ENCODE data around the gene CXCL11.
"Not testable (repeated sequence)": the region's sequence is repeated elsewhere in the genome, so short reads cannot be mapped to it uniquely, and the experiment has no call there.

The CXCL11 gene

GRCh38 chr4:76035799-76036380, at the start of gene CXCL11:
Gene CXCL11, minus strand, starts transcription at chr4:76036070. Its CDS starts 83 bp downstream, at chr4:76035987.
- DNase-seq, result no peak

GRCh38 chr4:76084542-76084941, 48.7 kb upstream of the CXCL11 start:
- DNase-seq, result no peak

GRCh38 chr4:76083386-76083988, 47.6 kb upstream of the CXCL11 start:
- no peak for DNase-seq

GRCh38 chr4:76078033-76078613, 42.3 kb upstream of the CXCL11 start:
- no peak for DNase-seq

- no peak for DNase-seq
These were observed 39.2 kb upstream of the CXCL11 start for GRCh38 chr4:76074993-76075600.

- DNase-seq, result no peak
These were observed 38.6 kb upstream of the CXCL11 start, which contains the start of gene ART3 for GRCh38 chr4:76074468-76074867. Gene ART3, plus strand, starts transcription at chr4:76074709. Its CDS starts 1,181 bp downstream, at chr4:76075890.

- no peak for DNase-seq
These were observed 36.9 kb upstream of the CXCL11 start for GRCh38 chr4:76072760-76073159.

- DNase-seq, result peak; percentile 86
These were observed 31.9 kb upstream of the CXCL11 start for GRCh38 chr4:76067652-76068286.

GRCh38 chr4:76066546-76066945, 30.7 kb upstream of the CXCL11 start:
- DNase-seq, result no peak

GRCh38 chr4:76061982-76062381, 26.1 kb upstream of the CXCL11 start:
- no peak for DNase-seq

GRCh38 chr4:76061421-76061820, 25.6 kb upstream of the CXCL11 start:
- DNase-seq, result no peak

- DNase-seq, result no peak
These were observed 24.6 kb upstream of the CXCL11 start for GRCh38 chr4:76060506-76060905.

- DNase-seq, result peak; percentile 85
These were observed 23.9 kb upstream of the CXCL11 start for GRCh38 chr4:76059750-76060149.

- DNase-seq, result peak; percentile 78
These were observed 23.1 kb upstream of the CXCL11 start for GRCh38 chr4:76058888-76059426.

GRCh38 chr4:76058302-76058701, 22.4 kb upstream of the CXCL11 start:
- DNase-seq, result peak; percentile 90

GRCh38 chr4:76055421-76055820, 19.6 kb upstream of the CXCL11 start:
- DNase-seq, result no peak

GRCh38 chr4:76055016-76055415, 19.1 kb upstream of the CXCL11 start:
- peak; percentile 91 for DNase-seq

GRCh38 chr4:76053730-76054129, 17.9 kb upstream of the CXCL11 start:
- DNase-seq, result no peak

- DNase-seq, result not testable (repeated sequence)
These were observed 14.7 kb upstream of the CXCL11 start for GRCh38 chr4:76050560-76051050.

GRCh38 chr4:76049860-76050416, 14.1 kb upstream of the CXCL11 start:
- DNase-seq, result not testable (repeated sequence)

GRCh38 chr4:76044686-76045085, 8.8 kb upstream of the CXCL11 start:
- not testable (repeated sequence) for DNase-seq

GRCh38 chr4:76043306-76043705, 7.4 kb upstream of the CXCL11 start:
- DNase-seq, result not testable (repeated sequence)
